GM19238 (cell line): ENCODE data around the gene PRR15L.
"Not testable (repeated sequence)": the region's sequence is repeated elsewhere in the genome, so short reads cannot be mapped to it uniquely, and the experiment has no call there.

ENCODE experiments used
- DNase-seq: peaks from one replicate; pipeline ENCODE4 v3.0.0; 2011; ENCODE audit warnings: low spot score; ENCODE audit not compliant: insufficient read length

The PRR15L gene

DNA sequence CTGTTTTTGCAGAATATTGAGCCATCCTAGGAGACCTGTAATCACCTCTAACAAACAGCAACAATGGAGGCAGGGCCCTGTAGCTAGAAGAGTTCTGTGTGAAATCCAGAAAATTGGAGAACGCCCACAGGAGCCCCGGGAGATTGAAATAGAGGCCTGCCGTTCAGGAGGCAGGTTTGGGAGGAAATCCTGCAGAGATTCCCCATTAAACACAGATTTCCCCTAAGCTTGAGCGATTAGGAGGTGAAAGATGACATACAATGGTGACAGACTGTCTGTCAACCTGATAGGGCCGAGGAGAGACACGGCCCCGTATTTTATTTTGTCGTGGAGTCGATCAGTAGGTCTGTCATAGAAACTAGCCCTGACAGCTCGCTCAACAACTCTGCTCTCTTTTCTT is 31.5 kb upstream of the PRR15L start:
- no peak for DNase-seq

DNA sequence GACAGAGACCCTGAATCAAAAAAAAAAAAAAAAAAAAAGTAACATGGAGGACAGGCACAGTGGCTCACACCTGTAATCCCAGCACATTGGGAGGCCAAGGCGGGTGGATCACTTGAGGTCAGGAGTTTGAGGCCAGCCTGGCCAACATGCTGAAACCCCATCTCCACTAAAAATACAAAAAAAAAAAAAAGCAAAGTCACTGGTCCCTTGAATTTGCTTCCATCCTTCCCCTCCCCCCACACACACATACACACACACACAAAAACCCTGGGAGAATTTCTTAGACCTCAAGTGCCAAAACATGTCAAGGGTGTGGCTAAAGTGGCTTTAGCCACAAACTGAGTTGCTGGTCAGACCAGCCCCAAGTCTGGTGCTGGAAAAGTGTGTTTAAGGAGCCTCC is 30.8 kb upstream of the PRR15L start:
- DNase-seq: not testable (repeated sequence)

DNA sequence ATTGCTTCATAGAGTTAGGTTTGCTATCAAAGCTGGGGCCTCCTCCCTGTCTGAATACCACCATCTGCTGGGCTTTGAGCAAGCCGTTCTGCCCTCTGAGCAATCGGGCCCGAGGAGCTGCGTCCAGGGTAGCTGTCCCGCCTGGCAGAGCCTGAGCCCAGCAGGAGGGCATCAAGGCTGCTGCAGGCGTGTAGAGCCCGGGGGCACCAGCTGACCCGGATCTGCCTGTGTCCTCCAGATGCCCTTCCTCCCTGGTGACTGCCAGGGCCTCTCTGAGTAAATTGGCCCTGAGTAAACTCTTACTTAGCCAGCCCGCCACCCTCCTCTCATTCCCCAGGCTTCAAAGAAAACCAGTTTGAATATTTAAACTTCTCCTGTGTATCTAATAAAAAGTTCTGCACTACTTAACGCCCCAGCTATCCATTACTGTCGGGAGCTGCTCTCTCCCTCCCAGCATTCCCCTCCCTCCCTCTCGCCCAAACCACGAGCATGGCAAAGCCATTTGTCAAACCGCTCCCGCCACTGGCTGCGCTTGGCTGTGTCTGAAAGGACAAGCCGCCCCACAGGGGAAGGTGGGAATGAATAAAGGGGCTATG is 29.7 kb upstream of the PRR15L start:
- DNase-seq: no peak

DNA sequence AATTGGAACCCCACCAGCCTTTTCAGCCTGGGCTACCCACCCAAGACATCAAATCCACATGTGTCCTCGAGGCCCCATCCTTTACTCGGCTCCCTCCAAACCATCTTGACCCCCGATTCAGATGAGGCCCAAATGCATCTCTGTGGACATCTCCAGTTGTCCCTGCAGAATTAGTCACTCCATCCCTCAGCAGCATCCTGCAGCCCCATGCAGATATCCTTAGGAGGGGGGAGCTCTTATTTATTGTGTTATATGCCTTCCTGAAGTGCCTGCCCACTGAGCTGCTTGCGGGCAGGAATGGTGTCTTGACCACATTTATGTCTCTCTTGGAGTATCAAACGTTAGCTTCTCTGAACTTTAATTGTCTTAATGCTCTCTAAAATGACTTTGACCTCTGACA is 28.8 kb upstream of the PRR15L start:
- no peak for DNase-seq

DNA sequence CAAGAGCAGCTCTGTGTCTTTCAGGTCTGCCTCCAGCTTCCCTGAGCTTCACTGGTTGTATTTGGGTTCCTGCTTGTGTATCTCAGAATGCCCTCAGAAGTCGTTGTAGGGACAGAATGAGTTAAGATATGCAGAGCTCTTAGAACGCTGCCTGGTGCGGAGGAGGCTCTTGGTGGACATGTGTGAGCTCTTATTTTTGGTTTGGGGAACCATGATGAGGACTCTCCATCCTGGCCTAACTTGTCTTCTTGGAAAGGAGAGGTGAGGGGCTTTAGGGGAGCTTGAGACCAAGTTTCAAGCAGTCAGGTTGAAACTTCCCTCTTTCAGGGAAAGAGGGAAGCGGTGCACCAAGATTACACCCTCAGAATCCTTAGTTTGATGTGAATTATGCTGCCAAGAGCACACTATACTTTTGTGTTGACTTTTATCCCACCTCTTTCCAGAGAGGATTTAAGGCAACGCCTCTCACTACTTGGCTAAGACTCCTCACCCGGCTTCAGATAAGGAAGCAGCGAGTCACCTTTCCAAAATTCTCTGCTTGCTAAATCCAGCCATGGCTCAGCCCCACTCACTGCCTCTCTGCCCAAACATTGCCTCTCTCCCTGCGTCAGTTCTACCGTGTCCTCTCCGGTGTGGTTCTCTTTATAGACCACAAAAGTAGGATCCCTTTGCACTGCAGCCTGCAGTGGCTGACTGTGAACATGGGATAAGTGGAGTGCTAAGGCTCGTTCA is 26.0 kb upstream of the PRR15L start:
- no peak for DNase-seq

DNA sequence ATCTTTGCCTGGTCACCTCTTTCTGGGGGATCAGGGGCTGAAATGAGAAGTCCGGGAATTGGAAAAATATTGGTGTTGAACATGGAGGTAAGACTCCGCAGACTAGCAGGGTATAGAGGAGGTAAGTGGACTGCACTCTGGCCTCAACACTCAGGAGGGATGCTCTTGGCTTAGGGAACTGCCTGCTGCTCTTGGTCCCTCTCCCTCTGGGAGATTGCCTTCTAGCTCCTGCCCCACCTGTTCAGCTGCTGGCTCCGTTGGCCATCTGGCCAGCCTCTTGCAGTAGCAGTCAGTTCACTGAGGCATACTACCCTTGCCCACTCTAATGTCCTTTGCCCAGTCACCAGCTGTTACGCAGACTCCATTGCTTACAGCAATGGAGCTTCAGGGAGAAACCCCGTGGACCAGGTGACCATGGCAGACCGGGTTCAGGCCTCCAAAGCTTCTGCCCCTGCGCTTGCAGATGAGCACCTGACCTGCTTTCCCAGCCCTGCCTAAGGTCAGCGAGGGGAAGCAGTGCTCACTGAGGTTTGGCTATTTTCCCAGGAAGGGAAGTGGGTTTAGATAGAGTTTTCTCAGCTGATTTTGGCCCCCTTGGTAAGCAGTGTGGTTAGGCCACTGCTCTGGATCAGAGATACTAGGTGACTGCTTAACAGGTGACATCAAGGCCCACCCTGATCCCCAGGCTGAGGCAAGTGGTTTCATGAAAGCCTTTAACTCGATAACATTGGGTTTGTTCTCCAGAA is 25.1 kb upstream of the PRR15L start:
- no peak for DNase-seq

DNA sequence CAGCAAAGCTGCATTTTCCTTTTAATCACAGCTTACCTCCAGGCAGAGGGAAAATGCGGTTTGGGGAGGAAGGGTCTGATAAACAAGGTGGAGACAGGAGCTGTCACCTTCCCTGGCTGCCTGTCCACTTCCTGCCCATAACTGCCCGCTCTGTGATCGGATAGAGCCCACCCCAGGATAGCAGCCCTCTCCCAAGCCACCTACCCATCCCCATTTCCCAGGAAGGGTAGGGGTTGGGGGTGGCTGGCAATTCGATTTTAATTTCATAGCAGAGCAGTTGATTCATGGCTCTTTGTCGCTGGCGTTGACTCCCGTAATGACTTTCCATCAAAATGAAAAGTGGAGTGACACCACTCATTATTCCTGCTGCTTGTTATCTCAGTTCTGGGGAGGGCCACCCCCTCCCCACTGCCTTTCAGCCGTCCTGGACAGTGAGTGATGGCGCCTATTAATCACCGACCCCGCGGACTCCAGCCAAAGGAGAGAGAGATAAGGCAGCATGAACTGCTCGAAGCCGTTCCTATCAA is 24.5 kb upstream of the PRR15L start:
- no peak for DNase-seq

DNA sequence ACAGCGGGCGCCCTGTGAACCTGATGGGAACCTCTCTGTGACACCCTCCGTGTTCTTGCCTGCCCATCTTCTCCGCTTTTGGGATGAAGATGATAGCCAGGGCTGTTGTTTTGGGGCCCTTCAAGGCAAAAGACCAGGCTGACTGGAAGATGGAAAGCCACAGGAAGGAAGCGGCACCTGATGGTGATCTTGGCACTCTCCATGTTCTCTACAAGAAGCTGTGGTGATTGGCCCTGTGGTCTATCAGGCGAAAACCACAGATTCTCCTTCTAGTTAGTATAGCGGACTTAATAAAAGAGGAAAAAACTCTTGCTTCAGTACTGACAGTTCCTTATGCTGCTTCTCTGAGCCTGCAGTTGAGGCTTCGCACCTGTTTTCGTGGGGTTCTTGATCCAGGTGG is 23.8 kb upstream of the PRR15L start:
- no peak for DNase-seq

DNA sequence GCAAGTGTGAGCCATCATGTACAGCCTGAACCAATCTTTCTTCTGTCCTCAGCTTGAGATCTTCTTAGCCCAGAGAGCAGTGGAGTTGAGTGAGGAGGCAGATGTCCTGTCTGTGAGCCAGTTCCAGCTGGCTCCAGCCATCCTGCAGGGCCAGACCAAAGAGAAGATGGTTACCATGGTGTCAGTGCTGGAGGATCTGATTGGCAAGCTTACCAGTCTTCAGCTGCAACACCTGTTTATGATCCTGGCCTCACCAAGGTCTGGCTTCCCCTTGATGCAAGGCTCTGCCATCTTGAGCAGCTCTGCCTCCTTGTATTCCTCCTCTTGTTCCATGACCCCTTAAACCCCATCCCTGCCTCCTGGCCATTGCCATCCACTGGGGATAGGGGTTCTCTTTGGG is 22.9 kb upstream of the PRR15L start:
- no peak for DNase-seq

DNA sequence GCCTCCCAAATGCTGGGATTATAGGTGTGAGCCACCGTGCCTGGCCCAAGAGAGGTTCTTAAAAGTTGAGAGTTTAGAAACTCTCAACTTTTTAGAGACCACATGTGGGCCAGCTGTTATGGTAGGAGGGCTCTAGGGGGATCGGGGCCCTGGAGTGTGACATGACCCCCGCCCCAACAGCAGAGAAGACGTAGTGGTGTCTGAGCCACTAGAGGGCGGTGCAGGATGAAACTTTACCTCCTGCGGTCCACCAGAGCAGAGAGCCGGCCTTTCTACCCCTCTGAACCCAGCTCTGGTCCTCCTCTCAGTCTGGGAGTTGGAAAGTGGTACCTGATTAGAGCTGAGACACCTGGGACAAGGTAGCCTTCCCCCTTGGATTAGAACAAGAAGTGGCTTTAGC is 20.6 kb upstream of the PRR15L start:
- peak; percentile 74 for DNase-seq

DNA sequence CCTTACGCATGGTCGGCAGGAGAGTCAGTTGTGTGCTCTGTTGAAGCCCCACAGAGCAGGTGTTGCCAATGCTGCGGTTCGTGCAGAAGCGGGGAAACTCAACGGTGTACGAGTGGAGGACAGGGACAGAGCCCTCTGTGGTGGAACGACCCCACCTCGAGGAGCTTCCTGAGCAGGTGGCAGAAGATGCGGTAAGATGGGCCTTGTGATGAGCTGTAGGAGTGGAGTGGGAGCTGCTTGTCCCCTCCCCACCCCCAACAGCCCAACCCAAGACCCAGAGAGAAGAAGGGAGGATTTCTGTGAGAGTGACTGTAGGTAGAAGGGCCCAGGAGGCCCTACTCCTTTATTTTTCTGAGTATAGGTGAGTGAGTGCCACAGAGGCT is 18.1 kb upstream of the PRR15L start:
- DNase-seq: no peak

DNA sequence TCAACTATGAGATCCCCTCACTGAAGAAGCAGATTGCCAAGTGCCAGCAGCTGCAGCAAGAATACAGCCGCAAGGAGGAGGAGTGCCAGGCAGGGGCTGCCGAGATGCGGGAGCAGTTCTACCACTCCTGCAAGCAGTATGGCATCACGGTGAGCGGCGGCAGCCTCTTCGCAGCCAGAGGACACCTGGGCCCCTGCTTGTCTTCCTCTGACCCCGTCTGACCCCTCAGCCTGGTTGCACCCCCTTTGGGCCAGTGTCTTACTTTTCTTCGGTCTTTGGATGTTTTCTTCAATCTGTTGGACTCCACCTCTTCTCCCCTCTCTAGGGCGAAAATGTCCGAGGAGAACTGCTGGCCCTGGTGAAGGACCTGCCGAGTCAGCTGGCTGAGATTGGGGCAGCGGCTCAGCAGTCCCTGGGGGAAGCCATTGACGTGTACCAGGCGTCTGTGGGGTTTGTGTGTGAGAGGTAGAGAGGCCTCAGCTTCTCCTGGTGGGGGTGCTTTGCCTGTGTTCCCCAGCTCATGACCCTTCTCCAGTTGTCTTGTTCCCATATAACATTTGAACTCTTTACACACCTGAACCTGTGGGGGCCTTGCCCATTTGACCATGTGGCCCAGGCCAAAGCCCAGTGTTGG is 17.6 kb upstream of the PRR15L start:
- DNase-seq: no peak

DNA sequence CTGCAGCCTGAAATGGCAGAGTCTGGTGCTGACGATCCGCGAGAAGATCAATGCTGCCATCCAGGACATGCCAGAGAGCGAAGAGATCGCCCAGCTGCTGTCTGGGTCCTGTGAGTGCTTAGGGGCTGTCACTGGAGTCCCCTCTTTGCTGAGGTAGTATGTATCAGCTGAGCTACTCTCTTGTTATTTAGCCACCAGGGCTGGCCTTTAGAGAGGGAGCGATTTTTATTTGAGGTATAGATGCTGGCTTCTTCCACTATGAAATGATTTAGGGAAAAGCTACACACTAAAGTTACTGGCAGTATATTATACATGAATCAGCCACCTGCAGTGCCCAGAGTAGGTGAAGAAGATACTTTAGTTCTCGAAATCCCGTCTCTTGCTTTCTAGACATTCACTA is 15.9 kb upstream of the PRR15L start:
- DNase-seq: no peak

DNA sequence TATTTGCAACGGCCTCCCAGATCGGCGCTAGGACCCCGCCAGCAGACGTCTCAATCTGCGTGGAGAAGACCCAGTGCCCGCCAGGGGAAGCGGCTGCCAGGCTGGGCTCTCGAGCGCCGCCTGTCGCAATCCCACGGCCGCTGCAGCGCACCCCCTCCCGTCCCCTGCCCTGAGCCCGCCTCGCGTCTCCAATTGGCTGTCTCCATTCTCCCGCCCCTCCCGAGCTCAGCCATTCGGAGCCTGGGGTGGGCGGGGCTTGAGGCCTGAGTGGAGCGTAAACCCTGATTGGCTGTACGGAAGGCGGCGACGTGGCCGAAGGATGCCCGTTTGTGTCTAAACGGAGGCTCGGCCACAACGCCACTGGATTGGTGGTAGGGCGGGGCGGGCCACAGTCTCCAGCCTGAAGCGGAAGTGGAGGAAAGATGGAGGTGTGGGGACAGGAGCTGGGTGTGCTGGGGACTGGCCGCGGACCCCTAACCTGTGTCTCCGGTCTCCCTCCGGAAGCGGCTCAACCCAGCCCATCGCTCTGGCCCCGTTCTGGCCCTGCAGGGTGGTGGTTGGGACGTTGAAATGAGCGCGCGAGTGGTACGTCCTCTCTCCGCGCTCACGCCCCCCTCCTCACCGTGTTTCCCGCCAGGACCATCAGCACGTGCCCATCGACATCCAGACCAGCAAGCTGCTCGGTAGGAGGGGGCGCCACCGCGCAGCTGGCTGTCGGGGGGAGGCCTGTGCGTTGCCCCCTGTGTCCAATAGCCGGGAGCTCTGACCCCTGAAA is 13.2 kb upstream of the PRR15L start, which contains the start of gene CDK5RAP3:
TSS of gene CDK5RAP3 (plus strand) at position 389 of the 775 bp plus-strand sequence. CDS start at position 423, 34 bp downstream.
- DNase-seq: peak; percentile 96

DNA sequence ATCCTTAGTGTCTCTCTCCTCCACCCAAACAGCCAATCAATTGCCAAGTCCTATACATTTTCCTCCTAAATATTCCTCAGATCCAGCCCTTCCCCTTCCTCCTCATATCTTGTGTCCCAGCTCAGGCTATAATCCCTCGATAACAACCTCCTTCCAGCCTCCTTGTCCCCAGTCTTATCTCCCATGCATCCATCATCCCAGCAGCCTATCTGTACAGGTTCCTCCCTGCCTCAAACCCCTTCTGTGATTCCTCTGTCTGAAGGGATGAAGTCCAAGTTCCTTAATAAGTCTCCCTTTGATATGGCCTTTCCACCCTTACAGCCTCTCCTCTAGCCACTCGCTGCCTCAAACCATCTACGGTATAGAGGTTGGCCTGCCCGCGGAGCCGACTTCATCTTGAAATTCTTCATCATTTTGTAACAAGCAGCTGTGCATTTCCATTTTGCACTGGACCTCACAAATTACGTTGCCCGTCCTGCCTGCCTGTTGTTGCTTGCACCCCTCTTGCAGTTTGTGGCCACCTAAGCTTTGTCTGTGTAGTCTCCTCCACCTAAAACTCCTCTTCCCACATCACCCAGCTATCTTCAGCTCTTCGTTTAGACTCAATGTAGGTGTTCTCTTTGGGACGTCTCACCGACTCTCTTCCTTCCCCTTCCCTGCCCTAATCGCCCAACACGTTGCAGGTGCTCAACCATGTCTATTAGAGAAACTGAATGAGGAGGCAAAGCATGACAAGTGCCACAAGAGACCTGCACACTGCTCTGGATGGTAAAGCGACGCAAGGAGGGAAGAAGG is 12.4 kb upstream of the PRR15L start:
- DNase-seq: no peak

DNA sequence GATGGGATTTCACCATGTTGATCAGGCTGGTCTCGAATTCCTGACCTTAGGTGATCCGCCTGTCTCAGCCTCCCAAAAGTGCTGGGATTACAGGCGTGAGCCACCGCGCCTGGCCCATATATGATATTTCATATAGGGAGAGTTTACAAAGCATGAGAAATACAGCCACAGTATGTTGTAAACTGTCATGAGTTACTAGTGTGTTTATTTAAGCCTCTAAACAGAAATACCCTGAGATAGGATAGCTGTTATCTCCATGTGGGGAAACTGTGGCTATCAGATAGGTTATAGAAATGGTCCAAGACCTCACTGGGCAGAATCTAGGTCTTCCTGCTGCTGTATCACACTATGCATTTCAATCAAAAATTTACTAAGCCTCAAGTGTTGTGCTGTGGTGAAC is 11.2 kb upstream of the PRR15L start:
- no peak for DNase-seq

DNA sequence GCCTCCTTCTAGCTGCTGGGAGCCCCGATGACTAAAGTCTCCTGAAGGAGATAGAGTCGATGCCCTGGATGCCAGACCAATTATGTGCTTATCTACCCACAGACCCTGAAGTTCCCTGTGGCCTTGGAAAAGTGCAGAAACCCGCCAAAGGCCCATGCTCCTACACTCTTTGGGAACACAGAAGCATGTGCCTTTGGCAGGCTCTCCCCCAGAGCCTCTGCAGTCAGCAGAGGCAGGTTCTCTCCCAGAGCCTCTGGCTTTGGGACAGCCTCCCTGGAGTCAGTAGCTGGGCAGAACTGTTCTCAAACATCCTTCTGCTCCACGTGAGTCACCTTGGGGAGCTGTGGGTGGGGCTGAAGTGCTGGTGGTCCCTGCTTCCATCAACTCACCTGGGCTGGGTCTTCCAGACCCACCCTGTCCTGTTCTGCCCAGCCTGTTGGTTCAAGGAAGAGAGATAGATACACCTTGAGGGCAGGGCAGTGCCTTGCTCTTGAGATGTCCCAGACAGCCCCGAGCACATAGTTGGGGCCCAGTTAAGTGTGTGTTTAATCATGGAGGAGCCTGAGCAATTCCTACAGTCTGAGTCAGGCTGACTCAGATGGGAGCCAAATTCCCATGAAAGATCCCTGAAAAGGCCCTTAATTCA is 10.0 kb upstream of the PRR15L start:
- no peak for DNase-seq

DNA sequence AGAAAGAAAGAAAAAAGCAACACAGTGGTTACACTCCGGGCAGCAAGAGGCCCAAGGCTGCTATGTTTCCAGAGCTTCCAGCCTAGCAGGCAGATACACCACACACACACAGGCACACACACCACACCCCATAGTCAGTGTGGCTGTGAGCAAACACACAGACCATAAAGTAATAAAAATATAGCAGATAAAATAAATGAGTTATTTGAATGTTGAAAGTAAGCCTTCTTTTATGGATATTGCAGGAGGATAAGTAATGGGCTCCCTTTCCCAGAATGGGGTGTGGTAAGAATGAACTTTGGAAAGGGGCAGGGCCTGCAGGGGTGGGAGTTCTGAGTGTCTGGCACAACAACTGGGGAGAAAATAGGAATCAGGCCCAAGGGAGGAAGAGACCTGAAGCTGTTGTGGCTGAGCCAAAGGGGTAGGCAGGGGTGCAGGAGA is 8.4 kb upstream of the PRR15L start:
- no peak for DNase-seq

DNA sequence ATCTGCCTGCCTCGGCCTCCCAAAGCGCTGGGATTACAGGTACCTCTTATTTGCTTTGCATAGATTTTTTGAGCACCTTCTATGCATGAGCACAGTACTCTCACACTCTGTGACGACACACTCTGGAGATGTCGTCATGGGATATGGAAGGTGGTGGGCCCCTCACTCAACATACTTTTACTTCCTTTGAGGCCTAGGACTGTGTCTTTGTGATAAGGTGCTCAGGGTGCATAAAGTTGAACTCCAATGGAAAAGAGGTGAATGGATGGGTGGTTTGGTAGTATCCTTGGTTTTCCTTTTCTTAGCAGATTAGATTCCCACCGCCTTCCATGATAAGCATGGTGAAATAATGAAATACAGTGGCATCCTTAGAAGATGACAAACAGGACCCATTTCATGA is 7.2 kb upstream of the PRR15L start:
- no peak for DNase-seq

DNA sequence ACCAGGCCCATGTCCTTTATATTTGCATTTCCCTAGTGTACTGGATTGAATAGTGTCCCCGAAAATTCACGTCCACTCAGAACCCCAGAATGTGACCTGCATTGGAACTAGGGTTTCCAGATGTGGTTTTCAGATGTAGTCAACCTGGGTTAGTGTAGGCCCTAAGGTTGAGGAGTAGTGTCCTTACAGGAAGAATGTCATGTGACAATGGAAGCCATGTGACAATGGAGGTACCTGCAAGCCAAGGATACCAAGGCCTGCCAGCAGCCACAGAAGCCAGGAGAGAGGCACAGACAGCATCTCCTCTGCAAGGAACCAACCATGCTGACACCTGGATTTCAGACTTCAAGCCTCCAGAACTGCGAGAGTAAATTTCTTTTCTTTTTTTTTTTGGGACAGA is 5.2 kb upstream of the PRR15L start:
- no peak for DNase-seq
